ENCODE data around the gene UTS2. TPM values are rescaled to one million over a fixed set of nuclear protein-coding genes. Genes with fewer than 3 reads are reported as not detected.

UTS2 gene
- not detected for total RNA-seq

DNA sequence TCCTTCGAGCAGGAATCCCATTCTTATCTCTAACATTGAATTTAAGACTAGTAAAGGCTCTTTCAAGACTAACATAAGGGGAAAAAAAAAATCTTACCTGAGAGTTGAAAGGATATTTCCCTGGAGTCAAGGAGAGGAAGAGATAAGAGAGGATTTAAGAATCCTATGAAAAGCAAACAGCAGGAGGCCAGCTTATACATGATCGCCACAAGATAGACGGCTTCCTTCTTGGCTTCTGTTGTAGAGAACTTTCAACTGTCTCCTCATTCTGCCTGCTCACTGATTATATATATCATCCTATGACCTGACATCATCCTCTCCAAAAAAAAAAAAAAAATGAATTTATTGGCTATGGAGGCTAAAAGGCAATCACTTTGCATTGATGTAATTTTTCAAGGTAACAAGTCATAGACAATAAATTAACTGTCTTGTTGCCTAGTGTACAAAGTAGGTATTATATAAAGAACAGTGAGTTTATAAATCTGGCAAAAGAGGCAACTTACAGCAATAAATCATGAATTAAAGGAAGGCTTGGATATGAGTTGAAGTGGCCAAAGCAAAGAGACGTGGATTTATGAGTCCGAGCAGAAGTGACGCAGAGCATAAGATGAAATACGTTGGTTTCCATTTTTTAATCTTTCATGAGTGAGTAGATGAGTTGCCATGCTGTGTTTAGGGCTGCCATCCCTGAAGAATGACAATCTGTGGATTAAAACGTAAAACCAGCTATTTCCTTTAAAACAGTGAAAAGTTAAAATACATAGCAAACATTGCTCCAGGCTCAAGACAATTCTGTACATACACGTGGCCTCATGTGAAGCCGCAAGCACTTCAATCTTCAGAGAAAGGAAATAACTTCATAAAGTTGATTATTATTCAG, at the start of gene UTS2:
UTS2 (minus strand) TSS at position 262 of the 880 bp plus-strand sequence; CDS start at position 200, 62 bp downstream.
- H3K9me3 ChIP-seq (ENCODE audit: control insufficient read depth in 3 of 3, low read length in 3 of 3), result no peaks in the 10 kb centered on the region
- peaks cover 0 to 2% (median 0%) of the 10 kb centered on the region in 3 donors for H3K36me3 ChIP-seq (ENCODE audit: control insufficient read depth in 3 of 3, insufficient read depth in 3 of 3, low read length in 3 of 3)
- no peak within 1 kb of the TSS for H3K9ac ChIP-seq (ENCODE audit: low read depth in 1 of 3, low read length in 3 of 3)
- H3K4me1 ChIP-seq (ENCODE audit: control insufficient read depth in 3 of 3, insufficient read depth in 3 of 3, low read length in 3 of 3), result no peaks in the 10 kb centered on the region
- H3K27me3 ChIP-seq (ENCODE audit: control insufficient read depth in 3 of 3, insufficient read depth in 3 of 3, low read length in 3 of 3), result no peaks in the 10 kb centered on the region
- no peak within 1 kb of the TSS for H3K27ac ChIP-seq (ENCODE audit: low read depth, low read length)
- no peak within 1 kb of the TSS for H3K4me3 ChIP-seq (ENCODE audit: low read length in 3 of 3)

GRCh38 chr1:7899741-7900140, 46.9 kb upstream of the UTS2 start:
- Histone ChIP-seq H3K4me1 (ENCODE audit: control insufficient read depth in 3 of 3, insufficient read depth in 3 of 3, low read length in 3 of 3) (peaks cover 0 to 2% (median 0%) of the 10 kb centered on the region in 3 donors), H3K27me3 (ENCODE audit: control insufficient read depth in 3 of 3, insufficient read depth in 3 of 3, low read length in 3 of 3) (no peaks in the 10 kb centered on the region), H3K9ac (ENCODE audit: low read depth in 1 of 3, low read length in 3 of 3) (no peak overlapping the region), H3K4me3 (ENCODE audit: low read length in 3 of 3) (no peak overlapping the region), H3K27ac (ENCODE audit: low read depth, low read length) (no peak overlapping the region), H3K36me3 (ENCODE audit: control insufficient read depth in 3 of 3, insufficient read depth in 3 of 3, low read length in 3 of 3) (no peaks in the 10 kb centered on the region), H3K9me3 (ENCODE audit: control insufficient read depth in 3 of 3, low read length in 3 of 3) (no peaks in the 10 kb centered on the region)

DNA sequence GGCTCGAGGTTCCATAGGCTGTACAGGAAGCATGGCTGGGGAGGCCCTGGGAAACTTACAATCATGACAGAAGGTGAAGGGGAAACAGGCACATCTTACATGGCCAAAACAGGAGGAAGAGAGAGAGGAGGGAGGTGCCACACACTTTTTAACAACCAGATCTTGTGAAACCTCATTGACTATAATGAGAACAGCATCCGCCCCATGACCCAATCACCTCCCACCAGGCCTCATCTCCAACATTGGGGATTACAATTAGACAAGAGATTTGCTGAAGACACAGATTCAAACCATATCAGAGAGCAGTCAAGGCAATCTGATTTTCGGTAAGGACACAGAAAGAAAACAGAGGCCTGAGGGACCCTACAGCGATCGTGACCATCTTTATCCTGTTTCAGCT, 46.1 kb upstream of the UTS2 start:
- H3K27ac ChIP-seq (ENCODE audit: low read depth, low read length), result no peak overlapping the region
- H3K27me3 ChIP-seq (ENCODE audit: control insufficient read depth in 3 of 3, insufficient read depth in 3 of 3, low read length in 3 of 3), result no peaks in the 10 kb centered on the region
- H3K4me1 ChIP-seq (ENCODE audit: control insufficient read depth in 3 of 3, insufficient read depth in 3 of 3, low read length in 3 of 3), result peaks cover 0 to 2% (median 0%) of the 10 kb centered on the region in 3 donors
- H3K9ac ChIP-seq (ENCODE audit: low read depth in 1 of 3, low read length in 3 of 3), result no peak overlapping the region
- no peaks in the 10 kb centered on the region for H3K9me3 ChIP-seq (ENCODE audit: control insufficient read depth in 3 of 3, low read length in 3 of 3)
- H3K36me3 ChIP-seq (ENCODE audit: control insufficient read depth in 3 of 3, insufficient read depth in 3 of 3, low read length in 3 of 3), result no peaks in the 10 kb centered on the region
- H3K4me3 ChIP-seq (ENCODE audit: low read length in 3 of 3), result no peak overlapping the region

DNA sequence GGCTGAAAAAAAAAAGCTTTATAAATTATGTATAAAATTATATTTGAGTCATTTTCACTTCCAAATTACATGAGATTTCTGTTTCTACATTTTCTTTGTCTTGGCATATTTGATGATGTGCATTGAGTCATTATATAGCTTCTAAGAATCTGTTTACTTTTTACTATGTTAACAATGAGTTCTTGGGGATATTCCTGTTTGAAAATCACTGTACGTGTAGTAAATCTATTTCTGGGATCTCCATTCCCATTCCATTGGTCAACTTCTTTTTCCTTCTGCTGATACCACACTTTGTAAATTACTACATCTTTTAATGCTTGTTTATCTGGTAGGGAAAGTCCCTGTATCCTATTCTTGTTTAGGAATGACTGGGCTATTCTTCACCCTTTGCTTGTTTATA, 44.1 kb upstream of the UTS2 start:
- no peaks in the 10 kb centered on the region for H3K9me3 ChIP-seq (ENCODE audit: control insufficient read depth in 3 of 3, low read length in 3 of 3)
- no peak overlapping the region for H3K27ac ChIP-seq (ENCODE audit: low read depth, low read length)
- H3K9ac ChIP-seq (ENCODE audit: low read depth in 1 of 3, low read length in 3 of 3), result no peak overlapping the region
- H3K4me1 ChIP-seq (ENCODE audit: control insufficient read depth in 3 of 3, insufficient read depth in 3 of 3, low read length in 3 of 3), result peaks cover 0 to 4% (median 0%) of the 10 kb centered on the region in 3 donors
- no peak overlapping the region for H3K4me3 ChIP-seq (ENCODE audit: low read length in 3 of 3)
- H3K27me3 ChIP-seq (ENCODE audit: control insufficient read depth in 3 of 3, insufficient read depth in 3 of 3, low read length in 3 of 3), result no peaks in the 10 kb centered on the region
- no peaks in the 10 kb centered on the region for H3K36me3 ChIP-seq (ENCODE audit: control insufficient read depth in 3 of 3, insufficient read depth in 3 of 3, low read length in 3 of 3)

DNA sequence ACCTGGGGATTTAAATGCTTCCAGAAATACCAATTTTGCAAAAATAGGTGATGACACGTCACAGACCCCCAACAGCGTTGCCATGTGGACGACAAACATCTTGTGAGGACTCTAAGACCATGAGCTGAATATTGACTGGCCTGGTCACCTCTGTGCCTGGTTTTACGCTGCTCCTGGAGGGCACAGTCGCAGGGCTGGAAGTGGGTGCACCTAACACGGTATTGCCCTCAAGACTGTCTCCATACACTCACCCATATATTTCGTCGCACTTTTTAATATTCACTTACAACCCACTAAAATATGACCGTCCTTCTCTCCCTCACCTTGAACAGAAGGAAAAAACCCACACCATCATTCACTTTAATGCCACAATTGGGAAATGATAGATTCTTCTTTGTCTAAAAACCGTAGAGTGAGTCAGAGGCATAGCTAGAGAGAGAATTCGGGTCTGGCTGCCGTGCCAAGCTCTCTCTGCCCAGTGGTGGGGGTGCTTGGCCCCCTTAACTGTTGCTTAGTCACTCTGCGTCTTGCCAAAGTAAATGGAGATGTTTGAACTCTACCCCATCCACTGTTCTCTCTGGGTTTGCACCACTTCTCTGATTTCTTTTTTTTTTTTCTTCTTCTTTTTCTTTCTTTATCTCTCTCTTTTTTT, 40.8 kb upstream of the UTS2 start:
- no peaks in the 10 kb centered on the region for H3K9me3 ChIP-seq (ENCODE audit: control insufficient read depth in 3 of 3, low read length in 3 of 3)
- H3K27me3 ChIP-seq (ENCODE audit: control insufficient read depth in 3 of 3, insufficient read depth in 3 of 3, low read length in 3 of 3), result peaks cover 0 to 3% (median 0%) of the 10 kb centered on the region in 3 donors
- H3K9ac ChIP-seq (ENCODE audit: low read depth in 1 of 3, low read length in 3 of 3), result no peak overlapping the region
- peaks cover 0 to 4% (median 0%) of the 10 kb centered on the region in 3 donors for H3K4me1 ChIP-seq (ENCODE audit: control insufficient read depth in 3 of 3, insufficient read depth in 3 of 3, low read length in 3 of 3)
- no peak overlapping the region for H3K27ac ChIP-seq (ENCODE audit: low read depth, low read length)
- H3K36me3 ChIP-seq (ENCODE audit: control insufficient read depth in 3 of 3, insufficient read depth in 3 of 3, low read length in 3 of 3), result no peaks in the 10 kb centered on the region
- H3K4me3 ChIP-seq (ENCODE audit: low read length in 3 of 3), result no peak overlapping the region

- peaks cover 15 to 18% (median 16%) of the 10 kb centered on the region in 3 donors for H3K27me3 ChIP-seq (ENCODE audit: control insufficient read depth in 3 of 3, insufficient read depth in 3 of 3, low read length in 3 of 3)
- no peak overlapping the region for H3K4me3 ChIP-seq (ENCODE audit: low read length in 3 of 3)
- H3K4me1 ChIP-seq (ENCODE audit: control insufficient read depth in 3 of 3, insufficient read depth in 3 of 3, low read length in 3 of 3), result peaks cover 0 to 4% (median 0%) of the 10 kb centered on the region in 3 donors
- H3K9me3 ChIP-seq (ENCODE audit: control insufficient read depth in 3 of 3, low read length in 3 of 3), result no peaks in the 10 kb centered on the region
- H3K36me3 ChIP-seq (ENCODE audit: control insufficient read depth in 3 of 3, insufficient read depth in 3 of 3, low read length in 3 of 3), result no peaks in the 10 kb centered on the region
- no peak overlapping the region for H3K9ac ChIP-seq (ENCODE audit: low read depth in 1 of 3, low read length in 3 of 3)
- no peak overlapping the region for H3K27ac ChIP-seq (ENCODE audit: low read depth, low read length)
Measured at GRCh38 chr1:7891804-7892203, 38.9 kb upstream of the UTS2 start.

- Histone ChIP-seq H3K9ac (ENCODE audit: low read depth in 1 of 3, low read length in 3 of 3) (no peak overlapping the region), H3K4me1 (ENCODE audit: control insufficient read depth in 3 of 3, insufficient read depth in 3 of 3, low read length in 3 of 3) (peaks cover 0 to 4% (median 0%) of the 10 kb centered on the region in 3 donors), H3K36me3 (ENCODE audit: control insufficient read depth in 3 of 3, insufficient read depth in 3 of 3, low read length in 3 of 3) (no peaks in the 10 kb centered on the region), H3K27ac (ENCODE audit: low read depth, low read length) (no peak overlapping the region), H3K27me3 (ENCODE audit: control insufficient read depth in 3 of 3, insufficient read depth in 3 of 3, low read length in 3 of 3) (peaks cover 15 to 25% (median 23%) of the 10 kb centered on the region in 3 donors), H3K9me3 (ENCODE audit: control insufficient read depth in 3 of 3, low read length in 3 of 3) (no peaks in the 10 kb centered on the region), H3K4me3 (ENCODE audit: low read length in 3 of 3) (no peak overlapping the region)
Measured at GRCh38 chr1:7890853-7891252, 38.0 kb upstream of the UTS2 start.

GRCh38 chr1:7888248-7889081, 35.6 kb upstream of the UTS2 start:
- Histone ChIP-seq H3K36me3 (ENCODE audit: control insufficient read depth in 3 of 3, insufficient read depth in 3 of 3, low read length in 3 of 3) (no peaks in the 10 kb centered on the region), H3K9ac (ENCODE audit: low read depth in 1 of 3, low read length in 3 of 3) (no peak overlapping the region), H3K4me3 (ENCODE audit: low read length in 3 of 3) (no peak overlapping the region), H3K27me3 (ENCODE audit: control insufficient read depth in 3 of 3, insufficient read depth in 3 of 3, low read length in 3 of 3) (peaks cover 17 to 29% (median 23%) of the 10 kb centered on the region in 3 donors), H3K27ac (ENCODE audit: low read depth, low read length) (no peak overlapping the region), H3K9me3 (ENCODE audit: control insufficient read depth in 3 of 3, low read length in 3 of 3) (no peaks in the 10 kb centered on the region), H3K4me1 (ENCODE audit: control insufficient read depth in 3 of 3, insufficient read depth in 3 of 3, low read length in 3 of 3) (peaks cover 0 to under 1% (median 0%) of the 10 kb centered on the region in 3 donors)

DNA sequence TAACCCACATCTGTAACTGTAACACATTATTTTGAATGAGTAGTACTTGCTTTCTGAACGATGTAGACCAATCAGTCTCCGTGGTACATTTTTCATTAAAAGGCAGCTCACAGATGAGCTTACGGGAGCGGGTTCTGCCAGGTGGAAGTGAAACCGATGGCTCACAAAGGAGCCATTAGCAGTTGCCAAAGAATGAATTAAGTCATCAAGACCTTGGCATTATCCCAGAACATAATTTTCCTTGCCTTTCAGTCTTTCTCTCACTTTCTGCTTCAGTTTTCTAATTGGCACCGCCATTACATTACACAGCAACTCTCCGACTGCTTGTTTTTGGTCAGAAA, 33.5 kb upstream of the UTS2 start:
- Histone ChIP-seq H3K36me3 (ENCODE audit: control insufficient read depth in 3 of 3, insufficient read depth in 3 of 3, low read length in 3 of 3) (no peaks in the 10 kb centered on the region), H3K27me3 (ENCODE audit: control insufficient read depth in 3 of 3, insufficient read depth in 3 of 3, low read length in 3 of 3) (peaks cover 17 to 29% (median 23%) of the 10 kb centered on the region in 3 donors), H3K27ac (ENCODE audit: low read depth, low read length) (no peak overlapping the region), H3K9ac (ENCODE audit: low read depth in 1 of 3, low read length in 3 of 3) (no peak overlapping the region), H3K9me3 (ENCODE audit: control insufficient read depth in 3 of 3, low read length in 3 of 3) (no peaks in the 10 kb centered on the region), H3K4me1 (ENCODE audit: control insufficient read depth in 3 of 3, insufficient read depth in 3 of 3, low read length in 3 of 3) (no peaks in the 10 kb centered on the region), H3K4me3 (ENCODE audit: low read length in 3 of 3) (no peak overlapping the region)
